Pancreas (tissue), 10 donors: Measurements from ENCODE around the gene FHIT. TPM values are rescaled to one million over a fixed set of nuclear protein-coding genes. Genes with fewer than 3 reads are reported as not detected.

Experiments used
- ATAC-seq, 4 donors: fragments of 200-7000 bp; cut with Tn5 transposase; one replicate each; pipeline versions ENCODE4 v1.8.0 to v1.9.1; 2020; ENCODE audit warnings: mild to moderate bottlenecking in 4 of 4, moderate library complexity in 4 of 4
- DNase-seq, 6 donors: peaks; one replicate each; pipeline ENCODE4 v3.0.0-alpha.2; 2020
- FAIRE-seq: peaks from 2 replicates; lab custom pipeline; 2012; peaks lifted over from hg19 to GRCh38; lab: Jason Lieb, UNC
- H3K27ac ChIP-seq, 4 donors: fragments of 200-600 bp; sonication (generic); 1 replicate in 3 of 4; 2 replicates in 1 of 4; pipeline versions ENCODE4 v1.5.0 to v1.8.0; 2020
- H3K27me3 ChIP-seq, 4 donors: fragments of 200-600 bp; one replicate each; pipeline ENCODE4 v1.8.0; 2021
- H3K36me3 ChIP-seq, 3 donors: fragments of 200-600 bp; sonication (generic) in 1 of 3; one replicate each; pipeline versions ENCODE4 v1.5.0 to v1.8.0; 2020 to 2021
- H3K4me1 ChIP-seq, 3 donors: fragments of 200-600 bp; one replicate each; pipeline ENCODE4 v1.8.0; 2021
- H3K4me3 ChIP-seq, 4 donors: fragments of 200-600 bp; sonication (generic) in 2 of 4; one replicate each; pipeline versions ENCODE4 v1.5.0 to v1.8.0; 2020 to 2021
- H3K9me3 ChIP-seq, 4 donors: fragments of 200-600 bp; one replicate each; pipeline ENCODE4 v1.8.0; 2021
- WGBS, 2 donors: extraction: QIAGEN DNeasy Blood & Tissue Kit; methylation state at CpG; one replicate each; pipeline ENCODE4 v1.1.7; 2013; 5-methylcytosine and 5-hydroxymethylcytosine counted together
- intact Hi-C, 3 donors: fragments of 100-400 bp; cut with DNase I; formaldehyde crosslinking; loops; one replicate each; pipeline versions ENCODE4 v1.11.1 to v1.14.2; 2022
- polyA plus RNA-seq, 2 donors: library from polyadenylated mRNA; stranded (reverse); fragments of 200-250 nt; gene quantifications; one replicate each; pipeline ENCODE4 v1.2.3, GENCODE V29; 2013
- total RNA-seq, 6 donors: library from RNA; stranded (reverse); fragmentation: NEBNext Ultra II Directional in 4 of 6; extraction: Animal tissue kit (Norgen Biotek cat#: 25700) in 4 of 6; gene quantifications; one replicate each; pipeline versions ENCODE4 v1.2.1 to v1.2.4, GENCODE V29; 2021 to 2023
- TF ChIP-seq, protein P1 (sequence below), 4 donors: fragments of 200-600 bp; sonication (generic) in 3 of 4; IDR thresholded peaks; one replicate each; pipeline versions ENCODE4 v1.5.0 to v1.8.0; 2021; ENCODE audit warnings: antibody characterized with exemption in 4 of 4
- donor health status: healthy with polysubstance abuse.
- donor health status: DM: no; HTN: no; CAD: no; lungs with moderate emphysema.
- donor health status: DM: no; HTN: no; CAD: no.
- donor health status: control.
- donor health status: control.
- donor health status: Bipolar disorder and iron deficiency.
- donor health status: DM: yes; HTN: yes; CAD: no.
- donor health status: DM: no; HTN: no; CAD: no.
- donor health status: DM: no; HTN: no; CAD: no.
- donor health status: DM: yes; HTN: yes; CAD: no.

FHIT gene
- total and polyA plus RNA-seq, 8 donors, result 4.8 to 15.7 (median 8.0) TPM

DNA sequence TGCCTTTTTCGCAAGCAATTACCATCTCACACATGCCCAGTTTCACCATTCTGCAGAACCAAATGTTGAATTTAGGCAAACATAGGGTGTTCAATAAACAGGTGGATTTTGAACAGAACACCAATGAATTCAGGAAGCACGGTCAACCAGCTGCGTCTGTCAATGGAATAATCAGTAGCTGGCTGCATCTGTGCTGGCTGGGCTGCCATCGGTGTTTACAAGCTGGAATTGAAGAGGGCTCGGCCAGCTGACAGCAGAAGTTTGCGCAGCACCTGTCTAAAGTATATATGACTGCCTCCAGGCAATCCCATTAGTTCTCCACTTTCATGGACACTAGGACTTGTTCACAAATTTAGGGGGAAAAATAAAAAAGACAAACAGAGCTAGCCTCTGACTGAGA, 1205.0 kb downstream of the FHIT start:
- H3K4me3 ChIP-seq, result no peak overlapping the region
- peak in 1 of 4 donors; percentile 72 for ATAC-seq
- no peaks in the 10 kb centered on the region for H3K36me3 ChIP-seq
- intact Hi-C loops, result no loop called here
- no peak for FAIRE-seq
- TF ChIP-seq, protein P1, sequence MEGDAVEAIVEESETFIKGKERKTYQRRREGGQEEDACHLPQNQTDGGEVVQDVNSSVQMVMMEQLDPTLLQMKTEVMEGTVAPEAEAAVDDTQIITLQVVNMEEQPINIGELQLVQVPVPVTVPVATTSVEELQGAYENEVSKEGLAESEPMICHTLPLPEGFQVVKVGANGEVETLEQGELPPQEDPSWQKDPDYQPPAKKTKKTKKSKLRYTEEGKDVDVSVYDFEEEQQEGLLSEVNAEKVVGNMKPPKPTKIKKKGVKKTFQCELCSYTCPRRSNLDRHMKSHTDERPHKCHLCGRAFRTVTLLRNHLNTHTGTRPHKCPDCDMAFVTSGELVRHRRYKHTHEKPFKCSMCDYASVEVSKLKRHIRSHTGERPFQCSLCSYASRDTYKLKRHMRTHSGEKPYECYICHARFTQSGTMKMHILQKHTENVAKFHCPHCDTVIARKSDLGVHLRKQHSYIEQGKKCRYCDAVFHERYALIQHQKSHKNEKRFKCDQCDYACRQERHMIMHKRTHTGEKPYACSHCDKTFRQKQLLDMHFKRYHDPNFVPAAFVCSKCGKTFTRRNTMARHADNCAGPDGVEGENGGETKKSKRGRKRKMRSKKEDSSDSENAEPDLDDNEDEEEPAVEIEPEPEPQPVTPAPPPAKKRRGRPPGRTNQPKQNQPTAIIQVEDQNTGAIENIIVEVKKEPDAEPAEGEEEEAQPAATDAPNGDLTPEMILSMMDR (IDR thresholded peaks at IDR 0.05), result no peak
- no peak overlapping the region for H3K27ac ChIP-seq
- DNase-seq, result no peak
- WGBS, 2 donors, result 65 to 73% methylated on average over 6 of the region's 6 CpGs
- no peaks in the 10 kb centered on the region for H3K9me3 ChIP-seq
- H3K4me1 ChIP-seq, result no peaks in the 10 kb centered on the region
- H3K27me3 ChIP-seq, result no peaks in the 10 kb centered on the region

DNA sequence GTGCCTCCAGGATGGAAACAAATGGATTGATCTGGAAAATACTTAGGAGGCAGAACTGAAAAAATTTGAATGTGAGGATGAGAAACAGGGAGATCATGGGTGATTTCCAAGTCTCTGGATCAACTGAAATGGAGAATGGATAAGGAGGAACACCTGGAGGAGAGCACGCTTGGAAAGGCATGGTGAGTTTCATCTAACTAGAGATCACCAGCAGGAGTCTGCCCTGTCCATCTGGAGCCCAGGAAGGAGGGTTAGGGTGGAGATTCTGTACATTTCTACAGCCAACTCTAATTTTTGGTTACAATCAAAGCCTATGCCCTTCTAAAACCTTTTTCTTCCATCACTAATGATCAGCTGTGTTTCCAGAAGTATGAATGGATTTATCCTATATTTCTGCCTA, 1205.6 kb downstream of the FHIT start:
- WGBS, 2 donors, result 85 to 94% methylated on average over 1 of the region's 1 CpG
- Histone ChIP-seq H3K27me3 (no peaks in the 10 kb centered on the region), H3K36me3 (no peaks in the 10 kb centered on the region), H3K4me1 (no peaks in the 10 kb centered on the region), H3K9me3 (no peaks in the 10 kb centered on the region), H3K27ac (no peak overlapping the region), H3K4me3 (no peak overlapping the region)
- ATAC-seq (no peak), DNase-seq (no peak), FAIRE-seq (no peak)
- TF ChIP-seq, protein P1 (IDR thresholded peaks at IDR 0.05), result no peak
- intact Hi-C loops, result no loop called here

DNA sequence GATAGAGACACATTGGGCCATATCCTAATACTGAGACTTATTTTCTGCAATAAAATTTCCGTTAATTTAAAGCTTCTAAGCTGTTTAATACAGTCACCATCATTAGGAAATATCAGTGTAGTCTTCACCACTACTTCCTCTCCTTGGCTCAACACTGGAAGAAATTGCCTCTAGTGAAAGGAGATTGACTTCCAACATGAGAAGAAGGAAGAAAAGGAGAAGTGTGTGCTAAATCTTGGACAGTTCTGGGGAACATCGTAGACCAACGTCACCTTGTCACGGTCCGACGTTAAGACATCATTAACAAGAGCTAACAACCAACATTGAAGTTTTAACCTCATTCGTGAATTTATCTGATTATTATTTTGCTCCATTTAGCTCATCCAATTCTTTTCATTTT, 1214.4 kb downstream of the FHIT start:
- ATAC-seq (no peak), DNase-seq (no peak), FAIRE-seq (no peak)
- Histone ChIP-seq H3K4me1 (no peaks in the 10 kb centered on the region), H3K36me3 (no peaks in the 10 kb centered on the region), H3K9me3 (no peaks in the 10 kb centered on the region), H3K4me3 (no peak overlapping the region), H3K27me3 (no peaks in the 10 kb centered on the region), H3K27ac (no peak overlapping the region)
- TF ChIP-seq, protein P1 (IDR thresholded peaks at IDR 0.05), result no peak
- 91 to 95% methylated on average over 7 of the region's 7 CpGs for WGBS, 2 donors
- intact Hi-C loops, result no loop called here

DNA sequence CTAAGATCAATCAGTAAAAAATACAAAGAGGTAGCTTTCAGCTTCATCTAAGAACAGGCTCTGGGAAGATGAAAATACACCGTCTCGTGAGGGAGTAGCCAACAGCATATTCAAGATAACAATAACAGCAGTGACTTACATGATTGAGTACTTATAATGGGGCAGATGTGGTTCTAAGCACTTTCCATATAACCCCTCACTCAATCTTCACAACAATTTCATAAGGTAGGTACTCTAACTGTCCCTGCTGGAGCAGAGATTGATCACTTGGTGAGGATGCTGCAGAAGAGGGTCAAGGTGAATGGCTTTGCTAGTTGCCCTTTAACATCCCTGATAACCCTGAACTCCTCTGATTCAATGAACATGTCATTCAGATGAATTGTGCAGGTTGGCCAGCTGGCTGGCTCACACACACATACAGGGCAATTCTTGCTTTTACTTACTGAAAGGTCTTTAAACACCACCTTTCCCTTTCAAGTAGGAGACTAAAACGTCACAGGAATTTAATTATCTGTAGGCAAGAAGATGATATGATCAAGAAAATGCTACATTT, 1217.3 kb downstream of the FHIT start:
- Histone ChIP-seq H3K4me3 (no peak overlapping the region), H3K27me3 (no peaks in the 10 kb centered on the region), H3K9me3 (no peaks in the 10 kb centered on the region), H3K36me3 (no peaks in the 10 kb centered on the region), H3K27ac (no peak overlapping the region), H3K4me1 (no peaks in the 10 kb centered on the region)
- WGBS, 2 donors, result 73 to 78% methylated on average over 3 of the region's 3 CpGs
- intact Hi-C loops, result no loop called here
- ATAC-seq (no peak), DNase-seq (no peak), FAIRE-seq (no peak)
- TF ChIP-seq, protein P1 (IDR thresholded peaks at IDR 0.05), result no peak

DNA sequence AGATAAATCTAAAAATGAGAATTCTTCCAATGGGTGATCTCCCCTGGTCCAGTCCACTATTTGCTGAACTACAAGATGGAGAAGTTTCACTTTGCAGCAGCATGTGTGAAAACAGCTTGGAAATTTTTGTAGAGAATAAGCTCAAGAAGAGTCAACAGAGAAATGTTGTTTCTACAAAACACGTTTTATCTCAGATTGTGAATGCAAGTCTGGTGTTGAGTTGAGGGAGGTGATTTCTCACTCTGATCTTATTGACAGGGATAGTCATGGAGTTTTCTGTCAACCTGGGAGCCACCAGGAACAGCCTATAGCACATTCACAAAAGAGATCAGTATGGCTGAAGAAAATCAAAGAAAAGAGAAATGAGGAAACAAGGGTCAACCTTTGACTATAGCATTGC, 1220.3 kb downstream of the FHIT start:
- Histone ChIP-seq H3K4me3 (no peak overlapping the region), H3K27me3 (no peaks in the 10 kb centered on the region), H3K27ac (no peak overlapping the region), H3K9me3 (no peaks in the 10 kb centered on the region), H3K4me1 (peaks cover 0 to 5% (median 2%) of the 10 kb centered on the region in 3 donors), H3K36me3 (no peaks in the 10 kb centered on the region)
- no peak for DNase-seq
- 87 to 98% methylated on average over 1 of the region's 1 CpG for WGBS, 2 donors
- ATAC-seq, result no peak
- intact Hi-C loops, result no loop called here
- TF ChIP-seq, protein P1 (IDR thresholded peaks at IDR 0.05), result no peak
- FAIRE-seq, result no peak
